Liver (tissue), 3 donors: ENCODE measurements around the gene PGD.

Source experiments
- EGR1 ChIP-seq, 2 donors: IDR thresholded peaks; 2 replicates each; pipeline ENCODE4 v1.6.1; 2016 to 2018; ENCODE audit warnings: antibody characterized with exemption in 2 of 2, low read depth in 2 of 2
- FOXA1 ChIP-seq: IDR thresholded peaks from 2 replicates; pipeline ENCODE4 v1.6.1; 2016; ENCODE audit warnings: antibody characterized with exemption
- RAD21 ChIP-seq, 2 donors: IDR thresholded peaks; 2 replicates each; pipeline ENCODE4 v1.6.1; 2016; ENCODE audit warnings: antibody characterized with exemption in 2 of 2, mild to moderate bottlenecking in 2 of 2
- SP1 ChIP-seq: IDR thresholded peaks from 2 replicates; pipeline ENCODE4 v1.6.1; 2018; ENCODE audit warnings: antibody characterized with exemption, mild to moderate bottlenecking
- TAF1 ChIP-seq: conservative IDR thresholded peaks from 2 replicates; pipeline ENCODE4 v1.6.1; 2016; ENCODE audit warnings: antibody characterized with exemption, mild to moderate bottlenecking
- YY1 ChIP-seq: IDR thresholded peaks from 2 replicates; pipeline ENCODE4 v1.6.1; 2016; ENCODE audit warnings: antibody characterized with exemption, mild to moderate bottlenecking
- TF ChIP-seq, protein P1 (sequence below): IDR thresholded peaks from 2 replicates; pipeline ENCODE4 v1.6.1; 2016; ENCODE audit warnings: antibody characterized with exemption, mild to moderate bottlenecking
- TF ChIP-seq, protein P2 (sequence below): fragments of 150-350 bp; IDR thresholded peaks from 2 replicates; pipeline ENCODE4 v1.5.1; 2017; ENCODE audit warnings: improper control_type of control experiment, low read depth, low read length; ENCODE audit not compliant: missing input control
- TF ChIP-seq, protein P3 (sequence below): IDR thresholded peaks from 2 replicates; pipeline ENCODE4 v1.6.1; 2016; ENCODE audit warnings: antibody characterized with exemption
- donor health status: healthy.
- donor health status: healthy.

DNA sequence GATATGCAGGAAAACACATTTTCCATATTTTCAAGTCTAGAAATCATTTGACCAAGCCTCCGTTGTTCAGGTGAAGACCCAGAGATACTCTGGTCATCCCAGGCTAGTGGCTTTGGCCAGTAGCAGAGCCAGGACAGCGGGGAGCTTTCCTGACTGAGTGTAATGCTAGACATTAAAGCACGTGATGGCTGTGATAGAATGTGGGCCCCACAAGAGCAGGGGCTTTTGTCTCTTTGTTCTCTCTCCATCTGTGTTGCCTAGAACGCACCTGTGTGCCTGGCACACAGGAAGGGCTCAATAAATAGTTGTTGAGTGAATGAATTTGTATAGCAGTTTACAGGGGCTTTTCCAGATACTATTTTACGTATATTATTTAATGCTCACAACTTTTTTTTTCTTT lies 41.9 kb downstream of the PGD start:
- TF ChIP-seq, protein P1, sequence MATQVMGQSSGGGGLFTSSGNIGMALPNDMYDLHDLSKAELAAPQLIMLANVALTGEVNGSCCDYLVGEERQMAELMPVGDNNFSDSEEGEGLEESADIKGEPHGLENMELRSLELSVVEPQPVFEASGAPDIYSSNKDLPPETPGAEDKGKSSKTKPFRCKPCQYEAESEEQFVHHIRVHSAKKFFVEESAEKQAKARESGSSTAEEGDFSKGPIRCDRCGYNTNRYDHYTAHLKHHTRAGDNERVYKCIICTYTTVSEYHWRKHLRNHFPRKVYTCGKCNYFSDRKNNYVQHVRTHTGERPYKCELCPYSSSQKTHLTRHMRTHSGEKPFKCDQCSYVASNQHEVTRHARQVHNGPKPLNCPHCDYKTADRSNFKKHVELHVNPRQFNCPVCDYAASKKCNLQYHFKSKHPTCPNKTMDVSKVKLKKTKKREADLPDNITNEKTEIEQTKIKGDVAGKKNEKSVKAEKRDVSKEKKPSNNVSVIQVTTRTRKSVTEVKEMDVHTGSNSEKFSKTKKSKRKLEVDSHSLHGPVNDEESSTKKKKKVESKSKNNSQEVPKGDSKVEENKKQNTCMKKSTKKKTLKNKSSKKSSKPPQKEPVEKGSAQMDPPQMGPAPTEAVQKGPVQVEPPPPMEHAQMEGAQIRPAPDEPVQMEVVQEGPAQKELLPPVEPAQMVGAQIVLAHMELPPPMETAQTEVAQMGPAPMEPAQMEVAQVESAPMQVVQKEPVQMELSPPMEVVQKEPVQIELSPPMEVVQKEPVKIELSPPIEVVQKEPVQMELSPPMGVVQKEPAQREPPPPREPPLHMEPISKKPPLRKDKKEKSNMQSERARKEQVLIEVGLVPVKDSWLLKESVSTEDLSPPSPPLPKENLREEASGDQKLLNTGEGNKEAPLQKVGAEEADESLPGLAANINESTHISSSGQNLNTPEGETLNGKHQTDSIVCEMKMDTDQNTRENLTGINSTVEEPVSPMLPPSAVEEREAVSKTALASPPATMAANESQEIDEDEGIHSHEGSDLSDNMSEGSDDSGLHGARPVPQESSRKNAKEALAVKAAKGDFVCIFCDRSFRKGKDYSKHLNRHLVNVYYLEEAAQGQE, result no peak
- no peak for TF ChIP-seq RAD21 (IDR thresholded peaks at IDR 0.05)
- no peak for TF ChIP-seq SP1
- TF ChIP-seq, protein P2, sequence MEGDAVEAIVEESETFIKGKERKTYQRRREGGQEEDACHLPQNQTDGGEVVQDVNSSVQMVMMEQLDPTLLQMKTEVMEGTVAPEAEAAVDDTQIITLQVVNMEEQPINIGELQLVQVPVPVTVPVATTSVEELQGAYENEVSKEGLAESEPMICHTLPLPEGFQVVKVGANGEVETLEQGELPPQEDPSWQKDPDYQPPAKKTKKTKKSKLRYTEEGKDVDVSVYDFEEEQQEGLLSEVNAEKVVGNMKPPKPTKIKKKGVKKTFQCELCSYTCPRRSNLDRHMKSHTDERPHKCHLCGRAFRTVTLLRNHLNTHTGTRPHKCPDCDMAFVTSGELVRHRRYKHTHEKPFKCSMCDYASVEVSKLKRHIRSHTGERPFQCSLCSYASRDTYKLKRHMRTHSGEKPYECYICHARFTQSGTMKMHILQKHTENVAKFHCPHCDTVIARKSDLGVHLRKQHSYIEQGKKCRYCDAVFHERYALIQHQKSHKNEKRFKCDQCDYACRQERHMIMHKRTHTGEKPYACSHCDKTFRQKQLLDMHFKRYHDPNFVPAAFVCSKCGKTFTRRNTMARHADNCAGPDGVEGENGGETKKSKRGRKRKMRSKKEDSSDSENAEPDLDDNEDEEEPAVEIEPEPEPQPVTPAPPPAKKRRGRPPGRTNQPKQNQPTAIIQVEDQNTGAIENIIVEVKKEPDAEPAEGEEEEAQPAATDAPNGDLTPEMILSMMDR, result no peak
- no peak for TF ChIP-seq EGR1 (IDR thresholded peaks at IDR 0.05; ENCODE audit: low read depth in 2 of 2)
- TF ChIP-seq YY1, result no peak
- no peak for TF ChIP-seq TAF1
- TF ChIP-seq FOXA1, result no peak
- TF ChIP-seq, protein P3, sequence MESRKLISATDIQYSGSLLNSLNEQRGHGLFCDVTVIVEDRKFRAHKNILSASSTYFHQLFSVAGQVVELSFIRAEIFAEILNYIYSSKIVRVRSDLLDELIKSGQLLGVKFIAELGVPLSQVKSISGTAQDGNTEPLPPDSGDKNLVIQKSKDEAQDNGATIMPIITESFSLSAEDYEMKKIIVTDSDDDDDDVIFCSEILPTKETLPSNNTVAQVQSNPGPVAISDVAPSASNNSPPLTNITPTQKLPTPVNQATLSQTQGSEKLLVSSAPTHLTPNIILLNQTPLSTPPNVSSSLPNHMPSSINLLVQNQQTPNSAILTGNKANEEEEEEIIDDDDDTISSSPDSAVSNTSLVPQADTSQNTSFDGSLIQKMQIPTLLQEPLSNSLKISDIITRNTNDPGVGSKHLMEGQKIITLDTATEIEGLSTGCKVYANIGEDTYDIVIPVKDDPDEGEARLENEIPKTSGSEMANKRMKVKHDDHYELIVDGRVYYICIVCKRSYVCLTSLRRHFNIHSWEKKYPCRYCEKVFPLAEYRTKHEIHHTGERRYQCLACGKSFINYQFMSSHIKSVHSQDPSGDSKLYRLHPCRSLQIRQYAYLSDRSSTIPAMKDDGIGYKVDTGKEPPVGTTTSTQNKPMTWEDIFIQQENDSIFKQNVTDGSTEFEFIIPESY, result no peak
